Breast epithelium (tissue), 4 donors: ENCODE data around the gene TAF15. TPM values are rescaled to one million over a fixed set of nuclear protein-coding genes. Genes with fewer than 3 reads are reported as not detected.

ENCODE experiments used
- DNase-seq, 2 donors: peaks; one replicate each; pipeline ENCODE4 v3.0.0-alpha.2; 2019; ENCODE audit warnings: low spot score in 2 of 2
- H3K27ac ChIP-seq, 2 donors: fragments of 200-600 bp; sonication (generic) in 1 of 2; one replicate each; pipeline ENCODE4 v1.5.1; 2016 to 2019; ENCODE audit warnings: mild to moderate bottlenecking in 1 of 2
- H3K27me3 ChIP-seq, 2 donors: fragments of 200-600 bp; sonication (generic) in 1 of 2; one replicate each; pipeline versions ENCODE4 v1.5.1 to v1.6.0; 2017 to 2019; ENCODE audit warnings: control low read depth in 1 of 2, mild to moderate bottlenecking in 1 of 2
- H3K36me3 ChIP-seq: fragments of 200-600 bp; one replicate; pipeline ENCODE4 v1.5.1; 2019
- H3K4me1 ChIP-seq, 2 donors: fragments of 200-600 bp; sonication (generic); one replicate each; pipeline ENCODE4 v1.5.1; 2016 to 2019; ENCODE audit warnings: control low read depth in 1 of 2
- H3K4me3 ChIP-seq, 3 donors: fragments of 200-600 bp; sonication (generic); 1 replicate in 2 of 3; 2 replicates in 1 of 3; pipeline ENCODE4 v1.5.1; 2016 to 2019; ENCODE audit warnings: mild to moderate bottlenecking in 3 of 3, moderate library complexity in 2 of 3
- H3K9me3 ChIP-seq, 2 donors: fragments of 200-600 bp; sonication (generic) in 1 of 2; one replicate each; pipeline ENCODE4 v1.5.1; 2016 to 2019; ENCODE audit warnings: control low read depth in 1 of 2
- POLR2A ChIP-seq: fragments of 450-650 bp; IDR thresholded peaks from one replicate; pipeline ENCODE4 v1.6.1; 2016; ENCODE audit warnings: antibody characterized with exemption, mild to moderate bottlenecking, moderate library complexity
- POLR2AphosphoS5 ChIP-seq, 3 donors: sonication (generic); formaldehyde crosslinking; IDR thresholded peaks; one replicate each; pipeline ENCODE4 v1.6.1; 2017; ENCODE audit warnings: antibody characterized with exemption in 3 of 3
- intact Hi-C: fragments of 100-400 bp; cut with DNase I; formaldehyde crosslinking; loops from one replicate; pipeline ENCODE4 v1.15.1; 2023; ENCODE audit warnings: low total_unique reads
- total RNA-seq, 3 donors: library from RNA; depleted of rRNA; stranded (reverse); fragments of >200 nt; gene quantifications; one replicate each; pipeline ENCODE4 v1.1.0, GENCODE V29; 2016
- TF ChIP-seq, protein P1 (sequence below), 3 donors: fragments of 450-650 bp; IDR thresholded peaks; one replicate each; pipeline ENCODE4 v1.5.1; 2016 to 2017; ENCODE audit warnings: antibody characterized with exemption in 3 of 3, mild to moderate bottlenecking in 3 of 3, moderate library complexity in 3 of 3

The TAF15 gene
- total RNA-seq, 3 donors from 2014 or later, result 65.5 to 76.8 (median 72.8) TPM

DNA sequence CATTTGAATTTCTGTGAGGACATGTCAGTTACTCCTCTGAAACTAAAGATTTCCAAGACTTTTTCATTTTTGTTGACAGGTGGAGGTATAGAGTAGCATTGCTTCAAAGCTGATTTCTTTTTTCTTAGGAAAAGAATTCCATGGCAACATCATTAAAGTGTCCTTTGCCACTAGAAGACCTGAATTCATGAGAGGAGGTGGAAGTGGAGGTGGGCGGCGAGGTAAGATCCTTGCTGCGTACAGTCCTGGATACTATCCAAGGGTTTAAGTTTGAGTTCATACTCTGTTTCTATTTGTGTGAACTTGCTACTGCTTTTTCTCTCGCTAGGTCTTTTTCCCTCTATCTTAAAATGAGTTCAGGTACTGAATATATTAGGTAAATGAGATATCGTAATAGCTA is 33.0 kb downstream of the TAF15 start:
- intact Hi-C loops, result no loop called here
- H3K27ac ChIP-seq, result no peak overlapping the region

DNA sequence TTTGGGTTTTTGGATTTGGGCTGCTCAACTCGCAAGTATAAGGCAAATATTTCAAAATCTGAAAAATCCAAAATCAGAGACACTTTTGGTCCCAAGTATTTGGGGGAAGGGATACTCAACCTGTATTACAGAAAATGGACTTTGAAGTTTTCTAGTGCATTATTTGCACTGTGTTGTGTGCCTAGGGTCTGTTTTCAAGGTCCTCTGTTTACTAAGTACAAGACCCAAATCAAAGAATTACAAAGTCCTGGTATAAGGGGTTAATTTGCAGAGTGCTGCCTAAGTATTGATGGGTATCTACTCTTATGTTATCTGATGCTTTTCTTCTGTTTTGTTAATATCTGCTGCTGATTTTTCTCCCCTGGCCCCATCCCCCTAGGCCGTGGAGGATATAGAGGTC is 34.4 kb downstream of the TAF15 start:
- Histone ChIP-seq H3K9me3 (no peaks in the 10 kb centered on the region), H3K27me3 (no peaks in the 10 kb centered on the region), H3K4me3 (no peak overlapping the region), H3K27ac (no peak overlapping the region), H3K36me3 (no peaks in the 10 kb centered on the region), H3K4me1 (no peaks in the 10 kb centered on the region)
- intact Hi-C loops, result no loop called here
- TF ChIP-seq POLR2AphosphoS5 (IDR thresholded peaks at IDR 0.05) (no peak), POLR2A (no peak)
- TF ChIP-seq, protein P1, sequence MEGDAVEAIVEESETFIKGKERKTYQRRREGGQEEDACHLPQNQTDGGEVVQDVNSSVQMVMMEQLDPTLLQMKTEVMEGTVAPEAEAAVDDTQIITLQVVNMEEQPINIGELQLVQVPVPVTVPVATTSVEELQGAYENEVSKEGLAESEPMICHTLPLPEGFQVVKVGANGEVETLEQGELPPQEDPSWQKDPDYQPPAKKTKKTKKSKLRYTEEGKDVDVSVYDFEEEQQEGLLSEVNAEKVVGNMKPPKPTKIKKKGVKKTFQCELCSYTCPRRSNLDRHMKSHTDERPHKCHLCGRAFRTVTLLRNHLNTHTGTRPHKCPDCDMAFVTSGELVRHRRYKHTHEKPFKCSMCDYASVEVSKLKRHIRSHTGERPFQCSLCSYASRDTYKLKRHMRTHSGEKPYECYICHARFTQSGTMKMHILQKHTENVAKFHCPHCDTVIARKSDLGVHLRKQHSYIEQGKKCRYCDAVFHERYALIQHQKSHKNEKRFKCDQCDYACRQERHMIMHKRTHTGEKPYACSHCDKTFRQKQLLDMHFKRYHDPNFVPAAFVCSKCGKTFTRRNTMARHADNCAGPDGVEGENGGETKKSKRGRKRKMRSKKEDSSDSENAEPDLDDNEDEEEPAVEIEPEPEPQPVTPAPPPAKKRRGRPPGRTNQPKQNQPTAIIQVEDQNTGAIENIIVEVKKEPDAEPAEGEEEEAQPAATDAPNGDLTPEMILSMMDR (IDR thresholded peaks at IDR 0.05), result no peak
- DNase-seq, result no peak

More for the DNA sequence above, 33.0 kb downstream of the TAF15 start:
- no peak overlapping the region for H3K4me3 ChIP-seq
- no peaks in the 10 kb centered on the region for H3K36me3 ChIP-seq
- TF ChIP-seq, protein P1 (IDR thresholded peaks at IDR 0.05), result no peak
- TF ChIP-seq POLR2A, result no peak
- TF ChIP-seq POLR2AphosphoS5 (IDR thresholded peaks at IDR 0.05), result no peak
- no peak for DNase-seq
- H3K4me1 ChIP-seq, result no peaks in the 10 kb centered on the region
- H3K9me3 ChIP-seq, result no peaks in the 10 kb centered on the region
- H3K27me3 ChIP-seq, result no peaks in the 10 kb centered on the region

DNA sequence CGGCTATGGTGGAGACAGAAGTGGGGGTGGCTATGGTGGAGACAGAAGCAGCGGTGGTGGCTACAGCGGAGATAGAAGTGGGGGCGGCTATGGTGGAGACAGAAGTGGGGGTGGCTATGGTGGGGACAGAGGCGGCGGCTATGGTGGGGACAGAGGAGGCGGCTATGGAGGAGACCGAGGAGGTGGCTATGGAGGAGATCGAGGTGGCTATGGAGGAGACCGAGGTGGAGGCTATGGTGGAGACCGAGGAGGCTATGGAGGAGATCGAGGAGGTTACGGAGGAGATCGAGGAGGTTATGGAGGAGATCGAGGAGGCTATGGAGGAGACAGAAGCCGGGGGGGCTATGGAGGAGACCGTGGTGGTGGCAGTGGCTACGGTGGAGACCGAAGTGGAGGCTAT is 35.3 kb downstream of the TAF15 start:
- no peaks in the 10 kb centered on the region for H3K4me1 ChIP-seq
- no peaks in the 10 kb centered on the region for H3K27me3 ChIP-seq
- no peaks in the 10 kb centered on the region for H3K9me3 ChIP-seq
- DNase-seq, result no peak
- H3K36me3 ChIP-seq, result no peaks in the 10 kb centered on the region
- no peak overlapping the region for H3K27ac ChIP-seq
- TF ChIP-seq POLR2AphosphoS5 (IDR thresholded peaks at IDR 0.05) (no peak), POLR2A (no peak)
- TF ChIP-seq, protein P1 (IDR thresholded peaks at IDR 0.05), result no peak
- no peak overlapping the region for H3K4me3 ChIP-seq
- intact Hi-C loops, result no loop called here

DNA sequence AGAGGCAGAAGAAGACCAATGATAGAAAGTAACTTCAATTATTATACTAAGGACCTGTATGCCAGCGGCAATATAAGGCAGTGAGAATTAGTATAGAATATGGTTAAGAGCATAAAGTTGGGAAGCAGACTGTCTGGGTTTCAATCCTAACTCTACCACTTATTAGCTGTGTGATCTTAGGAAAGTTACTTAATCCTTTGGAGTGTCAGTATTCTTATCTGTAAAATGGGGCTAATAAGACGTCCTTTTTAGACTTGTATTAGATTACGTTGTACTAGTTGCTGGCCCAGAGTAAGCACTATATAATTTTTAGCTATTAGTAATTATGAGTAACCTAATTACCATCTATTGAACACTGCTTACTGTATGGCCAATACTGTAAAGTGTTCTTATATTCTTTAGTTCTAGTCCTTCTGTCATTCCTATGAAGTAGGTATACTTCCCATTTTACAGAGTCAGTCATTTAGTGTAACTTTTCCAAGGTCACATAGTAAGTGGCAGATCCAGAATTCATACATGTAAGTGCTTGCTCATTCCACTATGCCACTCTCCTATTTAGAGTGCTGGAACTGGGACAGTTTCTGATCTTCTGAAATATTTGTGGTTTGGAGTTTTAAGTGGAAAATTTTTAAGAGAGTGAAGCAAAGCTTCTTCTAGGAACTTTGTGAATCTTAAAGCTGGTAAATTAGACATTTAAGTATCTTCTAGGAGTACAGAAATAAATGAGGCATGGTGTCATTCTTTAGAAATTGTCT is 36.9 kb downstream of the TAF15 start:
- no peak overlapping the region for H3K4me3 ChIP-seq
- intact Hi-C loops, result no loop called here
- H3K4me1 ChIP-seq, result no peaks in the 10 kb centered on the region
- TF ChIP-seq POLR2A (no peak), POLR2AphosphoS5 (IDR thresholded peaks at IDR 0.05) (no peak)
- TF ChIP-seq, protein P1 (IDR thresholded peaks at IDR 0.05), result no peak
- no peaks in the 10 kb centered on the region for H3K9me3 ChIP-seq
- H3K27ac ChIP-seq, result no peak overlapping the region
- H3K27me3 ChIP-seq, result no peaks in the 10 kb centered on the region
- H3K36me3 ChIP-seq, result no peaks in the 10 kb centered on the region
- DNase-seq, result no peak

DNA sequence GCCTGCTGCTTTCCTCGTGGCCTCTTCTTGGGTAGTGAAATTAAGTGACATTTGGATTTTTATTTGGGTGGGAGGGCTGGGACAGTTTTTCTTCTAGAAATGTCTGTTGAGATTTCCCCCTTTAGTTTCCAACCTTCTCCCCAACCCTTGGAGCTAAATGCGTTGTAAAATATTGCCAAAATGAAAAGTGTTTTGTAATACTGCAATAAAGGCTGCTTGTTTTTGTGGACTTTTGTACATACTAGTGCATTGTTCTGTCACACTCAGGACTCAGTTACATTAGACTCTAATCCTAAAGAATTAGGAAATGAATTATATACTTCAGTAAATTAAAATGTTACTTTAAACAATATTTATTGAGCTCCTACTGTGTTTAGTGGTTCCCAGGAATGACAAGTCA is 37.7 kb downstream of the TAF15 start:
- Histone ChIP-seq H3K27ac (no peak overlapping the region), H3K4me1 (no peaks in the 10 kb centered on the region), H3K36me3 (no peaks in the 10 kb centered on the region), H3K4me3 (no peak overlapping the region), H3K9me3 (no peaks in the 10 kb centered on the region), H3K27me3 (no peaks in the 10 kb centered on the region)
- TF ChIP-seq POLR2A (no peak), POLR2AphosphoS5 (IDR thresholded peaks at IDR 0.05) (no peak)
- TF ChIP-seq, protein P1 (IDR thresholded peaks at IDR 0.05), result no peak
- intact Hi-C loops, result no loop called here
- DNase-seq, result no peak
